AG04449 (cell line): ENCODE results near the gene NPW.

Experiments
- CTCF ChIA-PET: fragments of 350-600 bp; formaldehyde crosslinking; extraction: SDS; loops from one replicate; lab custom pipeline; 2021; ENCODE audit warnings: antibody characterized with exemption; lab: Yijun Ruan, JAX
- POLR2A ChIA-PET: fragments of 400-600, 350-600 bp; formaldehyde crosslinking; extraction: SDS; loops from one replicate; lab custom pipeline; 2020; ENCODE audit warnings: antibody characterized with exemption, inconsistent platforms; lab: Yijun Ruan, JAX
- DNase-seq: peaks from one replicate; pipeline ENCODE4 v3.0.0-alpha.2; 2010; ENCODE audit warnings: low read depth, low spot score
- H3K4me3 ChIP-seq: 2 replicates; pipeline ENCODE4 v1.5.1; 2011; ENCODE audit warnings: low read depth, mild to moderate bottlenecking, control low read depth, low read length
- TF ChIP-seq, protein P1 (sequence below): IDR thresholded peaks from one replicate; pipeline ENCODE4 v1.5.1; 2011; ENCODE audit warnings: mild to moderate bottlenecking, moderate library complexity, low read length, control low read depth, inconsistent platforms; ENCODE audit not compliant: insufficient read depth; ENCODE audit errors: missing control alignments

Gene NPW

GRCh38 chr16:1991948-1992703, 27.5 kb upstream of the NPW start:
- POLR2A ChIA-PET: interaction anchor here (0.8 to 2.3 kb wide), 2 partner anchors 27 to 163 kb away, joined by 3 to 8 read pairs; partner anchors contain the start of genes RPS2 and TRAF7
- TF ChIP-seq, protein P1, sequence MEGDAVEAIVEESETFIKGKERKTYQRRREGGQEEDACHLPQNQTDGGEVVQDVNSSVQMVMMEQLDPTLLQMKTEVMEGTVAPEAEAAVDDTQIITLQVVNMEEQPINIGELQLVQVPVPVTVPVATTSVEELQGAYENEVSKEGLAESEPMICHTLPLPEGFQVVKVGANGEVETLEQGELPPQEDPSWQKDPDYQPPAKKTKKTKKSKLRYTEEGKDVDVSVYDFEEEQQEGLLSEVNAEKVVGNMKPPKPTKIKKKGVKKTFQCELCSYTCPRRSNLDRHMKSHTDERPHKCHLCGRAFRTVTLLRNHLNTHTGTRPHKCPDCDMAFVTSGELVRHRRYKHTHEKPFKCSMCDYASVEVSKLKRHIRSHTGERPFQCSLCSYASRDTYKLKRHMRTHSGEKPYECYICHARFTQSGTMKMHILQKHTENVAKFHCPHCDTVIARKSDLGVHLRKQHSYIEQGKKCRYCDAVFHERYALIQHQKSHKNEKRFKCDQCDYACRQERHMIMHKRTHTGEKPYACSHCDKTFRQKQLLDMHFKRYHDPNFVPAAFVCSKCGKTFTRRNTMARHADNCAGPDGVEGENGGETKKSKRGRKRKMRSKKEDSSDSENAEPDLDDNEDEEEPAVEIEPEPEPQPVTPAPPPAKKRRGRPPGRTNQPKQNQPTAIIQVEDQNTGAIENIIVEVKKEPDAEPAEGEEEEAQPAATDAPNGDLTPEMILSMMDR: no peak
- CTCF ChIA-PET: interaction anchor here (16.4 kb wide), 1 partner anchor 11 kb away, joined by 163 read pairs; no protein-coding TSS in a partner anchor
- peak overlapping the region; percentile 50 for H3K4me3 ChIP-seq
- DNase-seq: no peak

DNA sequence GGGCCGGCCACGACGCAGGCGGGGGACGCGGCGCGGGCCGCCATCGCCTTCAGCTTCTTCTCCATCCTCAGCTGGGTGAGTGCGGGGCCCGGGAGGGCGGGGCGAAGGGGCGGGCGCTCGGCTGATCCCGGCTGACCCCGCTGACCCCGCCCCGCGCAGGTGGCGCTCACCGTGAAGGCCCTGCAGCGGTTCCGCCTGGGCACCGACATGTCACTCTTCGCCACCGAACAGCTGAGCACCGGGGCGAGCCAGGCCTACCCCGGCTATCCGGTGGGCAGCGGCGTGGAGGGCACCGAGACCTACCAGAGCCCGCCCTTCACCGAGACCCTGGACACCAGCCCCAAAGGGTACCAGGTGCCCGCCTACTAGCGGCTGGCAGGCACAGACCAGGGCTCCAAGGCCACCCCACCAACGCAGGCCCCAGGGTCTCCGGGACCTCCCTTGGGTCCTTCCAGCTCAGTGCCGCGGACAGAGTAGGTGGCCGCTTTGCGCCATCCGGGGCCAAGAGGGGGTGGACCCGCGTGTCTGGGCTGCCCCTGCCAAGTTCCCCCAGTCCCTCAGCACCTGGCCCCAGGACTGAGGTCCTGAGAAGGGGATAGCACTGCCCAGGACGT, 26.8 kb upstream of the NPW start:
- TF ChIP-seq, protein P1: no peak
- no peak for DNase-seq
- POLR2A ChIA-PET: no interaction called here
- CTCF ChIA-PET: interaction anchor here (1.5 to 16.4 kb wide), 5 partner anchors 8 to 148 kb away, joined by 3 to 163 read pairs (median 6); partner anchors contain the start of gene GFER
- H3K4me3 ChIP-seq: peak overlapping the region; percentile 47

DNA sequence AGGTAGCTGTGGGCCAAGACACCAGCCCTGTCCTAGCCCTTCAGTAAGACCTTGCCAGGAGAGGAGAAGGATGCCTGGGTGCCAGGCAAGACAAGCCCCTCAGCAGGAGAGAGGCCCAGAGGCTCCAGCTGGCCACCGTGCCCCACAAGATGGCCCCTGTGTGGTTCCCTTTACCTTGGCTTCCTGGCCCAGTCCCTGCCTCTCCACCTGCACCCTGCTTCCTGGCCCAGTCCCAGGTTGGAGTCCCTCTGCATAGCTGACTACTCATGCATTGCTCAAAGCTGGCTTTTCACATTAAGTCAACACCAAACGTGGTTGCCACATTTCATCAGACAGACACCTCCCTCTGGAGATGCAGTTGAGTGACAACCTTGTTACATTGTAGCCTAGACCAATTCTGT, 25.9 kb upstream of the NPW start:
- TF ChIP-seq, protein P1: no peak
- ChIA-PET POLR2A (interaction anchor here (0.7 to 1.0 kb wide), 2 partner anchors 8 to 29 kb away, joined by 3 to 5 read pairs; partner anchors contain the start of gene RPS2), CTCF (interaction anchor here (0.9 to 16.4 kb wide), 7 partner anchors 9 to 147 kb away, joined by 3 to 163 read pairs (median 5); partner anchors contain the start of gene GFER)
- DNase-seq: no peak
- H3K4me3 ChIP-seq: no peak overlapping the region

DNA sequence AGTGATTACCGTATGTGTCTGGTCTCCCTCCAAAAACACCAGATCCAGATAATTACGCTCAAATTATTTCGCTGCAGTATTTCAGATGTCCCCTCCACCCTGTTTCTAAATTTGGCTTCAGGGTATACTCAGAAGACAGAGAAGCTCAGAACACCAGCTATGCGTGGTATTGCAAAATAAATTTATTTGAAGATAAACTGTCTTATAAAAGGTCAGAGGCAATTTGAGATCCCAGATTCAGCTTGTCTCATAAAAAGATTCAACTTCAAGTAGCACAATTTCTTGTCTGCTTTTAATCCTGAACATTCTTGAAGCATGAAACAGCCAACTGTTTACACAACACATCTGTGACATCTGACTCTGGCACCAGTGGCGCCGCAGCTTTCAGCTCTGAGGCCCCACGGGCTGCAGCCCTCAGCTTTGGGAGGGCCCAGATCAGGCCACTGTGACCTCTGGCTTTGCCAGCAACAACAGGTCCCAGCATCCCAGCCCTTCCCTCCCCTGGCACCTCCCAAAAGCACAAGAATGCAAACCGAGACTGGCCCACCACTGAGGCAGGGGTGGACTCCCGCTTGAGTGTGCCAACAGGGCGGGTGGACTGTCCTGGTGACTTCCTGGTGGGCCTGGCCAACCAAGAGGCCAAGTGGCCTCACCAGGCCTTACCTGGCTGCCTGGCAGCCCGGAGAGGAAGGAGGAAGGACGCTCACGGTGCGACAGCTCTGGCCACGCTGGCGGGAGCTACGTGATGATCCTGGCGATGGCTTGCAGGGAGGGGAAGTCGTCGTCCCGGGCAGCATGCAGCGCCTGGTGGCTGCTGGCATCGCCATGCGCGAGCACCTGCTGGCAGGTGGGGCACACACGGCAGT, 21.9 kb upstream of the NPW start:
- no peak for DNase-seq
- TF ChIP-seq, protein P1: no peak
- ChIA-PET POLR2A (interaction anchor here (1.6 kb wide), 1 partner anchor 158 kb away, joined by 3 read pairs; the partner anchor contains the start of gene TRAF7), CTCF (interaction anchor here (1.1 to 4.6 kb wide), 3 partner anchors 10 to 143 kb away, joined by 3 to 19 read pairs (median 7); no protein-coding TSS in a partner anchor)
- no peak overlapping the region for H3K4me3 ChIP-seq

DNA sequence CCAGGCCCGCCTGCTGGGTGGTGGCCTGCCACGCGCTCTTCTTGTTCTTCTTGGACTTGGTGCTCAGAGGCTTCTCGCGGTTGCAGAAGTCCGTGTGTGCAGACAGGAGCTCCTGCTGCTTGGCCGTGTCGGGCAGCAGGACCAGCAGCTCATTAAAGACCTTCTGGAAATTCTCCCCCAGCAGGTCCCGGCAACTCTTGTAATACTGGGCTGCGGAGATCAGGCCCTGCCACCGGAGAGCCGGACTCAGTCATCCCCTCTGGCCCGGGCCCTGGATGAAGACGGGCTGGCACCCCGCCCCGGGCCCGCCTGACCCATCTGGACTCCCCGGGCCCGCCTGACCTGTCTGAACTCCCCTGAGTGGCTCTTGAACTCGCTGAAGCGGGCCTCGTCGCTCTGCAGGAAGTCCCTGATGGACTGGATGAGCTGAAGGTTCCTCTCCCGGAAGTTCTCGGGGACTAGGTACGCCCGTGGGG, 21.2 kb upstream of the NPW start:
- CTCF ChIA-PET: interaction anchor here (1.9 to 4.6 kb wide), 2 partner anchors 10 to 142 kb away, joined by 7 to 19 read pairs; no protein-coding TSS in a partner anchor
- TF ChIP-seq, protein P1: no peak
- no peak overlapping the region for H3K4me3 ChIP-seq
- POLR2A ChIA-PET: interaction anchor here (1.6 kb wide), 1 partner anchor 157 kb away, joined by 3 read pairs; the partner anchor contains the start of gene TRAF7
- DNase-seq: no peak
